HG03442 (cell line): ENCODE data around the gene ZNF652.
A peak's percentile ranks its signal among the peaks of the same experiment; 100 is the strongest.

ENCODE experiments used
- ATAC-seq: cut with Tn5 transposase; IDR thresholded peaks from one replicate; pipeline ENCODE4 v1.9.1; 2021; ENCODE audit warnings: mild to moderate bottlenecking, moderate library complexity; ENCODE audit not compliant: unreplicated experiment

ZNF652 gene

DNA sequence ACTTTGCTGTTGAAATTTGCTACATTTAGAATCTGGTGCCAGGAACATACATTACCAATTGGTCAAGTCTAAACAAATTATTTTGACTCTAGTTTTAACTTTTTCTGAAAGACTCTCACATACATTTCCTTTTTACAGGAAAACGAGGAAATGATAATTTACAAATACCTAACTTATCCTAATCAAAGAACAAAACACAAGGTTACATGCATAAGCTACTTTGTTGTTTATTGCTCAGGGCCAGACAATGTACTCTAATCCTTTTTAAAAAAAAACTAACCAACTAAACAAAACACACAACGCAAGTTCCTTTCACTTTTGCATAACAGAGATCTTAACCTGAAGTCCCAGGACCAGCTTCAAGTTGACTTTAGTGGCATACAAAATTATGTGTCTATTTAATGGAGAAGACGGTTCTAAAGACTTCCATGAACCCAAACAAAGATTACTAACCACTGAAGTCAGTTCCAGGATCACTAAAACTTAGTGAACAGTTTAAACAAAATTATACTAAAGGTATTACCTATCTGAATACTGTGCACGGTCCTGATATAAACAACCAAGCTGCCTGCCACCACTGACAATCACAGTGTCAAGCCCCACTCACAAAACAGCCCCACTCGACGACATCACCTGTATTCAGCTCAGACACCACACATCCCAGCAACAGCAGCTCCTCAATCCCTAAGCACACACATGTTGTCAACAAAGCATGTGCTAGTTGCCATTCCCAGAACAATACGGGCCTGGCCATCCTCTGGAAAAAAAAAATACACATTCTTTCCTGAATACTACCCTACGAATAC is 1.9 kb downstream of the ZNF652 start:
- ATAC-seq = no peak

DNA sequence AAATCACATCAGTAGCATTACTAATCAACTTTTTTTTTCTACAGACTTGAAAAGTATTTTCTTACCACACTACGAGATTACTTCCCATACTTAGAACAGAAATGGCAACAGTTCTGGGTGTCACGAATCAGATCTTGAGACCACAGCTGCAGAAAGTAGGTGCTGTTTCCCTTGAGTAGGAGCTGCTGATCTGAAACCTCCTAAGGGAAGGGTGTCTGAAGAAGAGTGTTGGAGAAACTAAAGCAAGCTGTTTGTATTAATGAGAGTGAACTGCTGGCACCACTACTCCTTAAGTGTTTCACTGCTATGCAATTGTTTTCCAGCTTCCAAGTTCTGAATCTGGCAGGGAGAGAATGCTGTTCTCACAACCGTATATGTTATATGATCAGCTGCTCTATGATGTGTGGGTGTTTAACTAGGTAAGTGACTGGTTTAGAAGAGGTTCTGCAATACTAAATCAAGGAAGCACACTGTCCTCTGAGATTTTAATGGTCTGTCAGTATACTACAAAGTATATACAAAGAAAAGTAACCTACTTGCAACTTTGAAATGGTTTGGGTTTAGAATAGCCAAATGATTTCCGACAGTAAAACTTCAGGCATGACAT is 3.3 kb downstream of the ZNF652 start:
- ATAC-seq = no peak

DNA sequence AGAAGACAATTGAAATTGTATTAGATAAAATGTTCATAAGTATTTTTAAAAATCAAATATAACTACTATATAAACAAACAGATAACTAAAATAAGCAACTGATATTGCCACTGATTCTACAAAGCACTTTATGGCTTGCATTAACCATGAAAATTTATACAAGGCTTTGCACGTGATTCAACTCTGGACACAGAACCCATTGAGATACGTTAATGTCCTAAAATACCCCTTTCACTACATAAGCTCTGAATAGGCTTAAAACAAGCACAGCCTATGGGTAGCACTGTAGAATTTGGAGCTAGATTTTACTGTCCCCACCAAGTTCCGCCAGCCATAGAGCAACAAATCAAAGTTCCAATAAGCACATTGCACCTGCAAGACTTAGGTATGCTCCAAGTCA is 4.5 kb downstream of the ZNF652 start:
- ATAC-seq = no peak

GRCh38 chr17:49356320-49356719 is 5.7 kb downstream of the ZNF652 start:
- no peak for ATAC-seq

DNA sequence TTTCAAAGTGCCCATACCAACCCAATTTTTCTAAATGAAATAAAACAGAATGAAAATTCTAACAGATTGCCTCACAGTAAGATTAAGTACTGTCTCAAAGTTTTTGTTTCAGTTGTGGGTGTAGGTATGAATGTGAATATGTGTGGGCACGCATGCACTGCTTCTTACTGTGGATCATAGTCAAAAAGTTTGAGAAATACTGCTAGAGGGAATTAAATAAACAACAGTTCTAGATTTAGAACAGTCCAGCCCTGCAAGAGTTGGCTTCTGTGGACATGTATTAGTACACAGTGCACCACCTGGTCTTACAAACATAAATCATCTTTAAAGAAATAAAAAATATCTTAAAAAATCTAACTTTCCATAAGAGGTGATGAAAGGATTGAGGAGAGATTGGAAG is 8.4 kb downstream of the ZNF652 start:
- no peak for ATAC-seq

DNA sequence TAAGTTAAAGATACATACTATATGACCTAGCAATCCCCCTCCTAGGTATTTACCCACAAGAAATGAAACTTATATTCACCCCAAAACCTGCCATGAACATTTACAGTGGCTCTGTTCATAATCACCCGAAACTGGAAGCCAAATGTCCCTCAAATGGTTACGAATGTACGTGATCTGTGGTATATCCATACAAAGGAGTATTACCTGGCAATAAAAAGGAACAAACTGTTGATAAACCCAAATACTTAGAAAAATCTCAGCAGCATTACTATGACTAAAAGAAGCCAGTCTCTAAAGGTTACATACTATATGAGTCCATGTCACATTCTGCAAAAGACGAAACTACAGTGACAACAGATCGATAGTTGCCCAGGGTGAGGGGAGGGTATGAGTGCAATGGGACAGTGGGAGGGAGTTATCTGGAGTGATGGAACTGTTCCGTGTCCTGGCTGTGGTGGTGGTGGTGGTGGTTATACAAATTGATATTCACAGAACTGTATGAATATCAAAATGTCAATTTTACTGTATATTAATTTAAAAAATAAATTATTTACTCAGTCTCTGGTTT is 9.4 kb downstream of the ZNF652 start:
- no peak for ATAC-seq

DNA sequence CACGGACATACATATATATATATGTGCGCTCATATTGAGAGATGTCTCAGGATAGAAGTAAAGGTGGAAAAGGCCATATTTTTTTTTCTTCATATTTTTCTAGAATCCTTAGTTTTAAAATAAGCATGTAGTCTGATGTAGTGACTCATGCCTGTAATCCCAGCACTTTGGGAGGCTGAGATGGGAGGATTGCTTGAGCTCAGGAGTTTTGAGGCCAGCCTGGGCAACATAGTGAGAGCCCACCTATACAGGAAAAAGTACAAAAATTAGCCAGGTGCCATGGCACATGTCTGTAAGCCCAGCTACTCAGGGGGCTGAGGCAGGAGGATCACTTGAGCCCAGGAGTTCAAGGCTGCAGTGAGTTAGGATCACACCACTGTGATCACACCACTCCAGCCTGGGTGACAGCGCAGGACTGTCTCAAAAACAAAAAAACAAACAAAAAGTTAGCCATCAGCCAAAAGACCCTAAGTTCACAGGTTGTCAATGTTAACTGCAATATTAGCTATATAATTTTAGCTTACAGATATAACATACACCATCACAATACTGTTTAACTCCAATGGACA is 10.4 kb downstream of the ZNF652 start:
- no peak for ATAC-seq

DNA sequence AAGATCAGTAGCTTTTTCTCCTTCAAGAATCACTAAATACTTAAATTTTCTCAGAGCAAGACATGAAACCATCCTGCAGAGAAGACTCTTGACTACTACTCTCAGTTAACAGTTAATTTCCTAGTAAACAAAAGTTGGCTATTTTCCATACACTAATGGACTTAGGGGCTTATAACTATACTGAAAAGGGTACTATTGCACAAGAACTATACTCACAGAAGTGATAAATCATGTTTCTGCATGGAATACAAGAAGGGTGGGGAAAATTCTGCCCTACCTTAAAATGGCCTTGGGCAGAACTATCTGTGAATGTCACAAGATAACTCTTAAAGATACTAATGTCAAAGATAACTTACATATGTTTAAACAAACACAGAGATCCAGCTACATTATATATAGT is 12.5 kb downstream of the ZNF652 start:
- no peak for ATAC-seq

- no peak for ATAC-seq
Measured at GRCh38 chr17:49344914-49345313, 17.1 kb downstream of the ZNF652 start.

GRCh38 chr17:49343273-49343672 is 18.8 kb downstream of the ZNF652 start:
- ATAC-seq = no peak

GRCh38 chr17:49342575-49342936 is 19.5 kb downstream of the ZNF652 start:
- ATAC-seq = peak; percentile 8

- no peak for ATAC-seq
Measured at GRCh38 chr17:49341356-49341755, 20.7 kb downstream of the ZNF652 start.

DNA sequence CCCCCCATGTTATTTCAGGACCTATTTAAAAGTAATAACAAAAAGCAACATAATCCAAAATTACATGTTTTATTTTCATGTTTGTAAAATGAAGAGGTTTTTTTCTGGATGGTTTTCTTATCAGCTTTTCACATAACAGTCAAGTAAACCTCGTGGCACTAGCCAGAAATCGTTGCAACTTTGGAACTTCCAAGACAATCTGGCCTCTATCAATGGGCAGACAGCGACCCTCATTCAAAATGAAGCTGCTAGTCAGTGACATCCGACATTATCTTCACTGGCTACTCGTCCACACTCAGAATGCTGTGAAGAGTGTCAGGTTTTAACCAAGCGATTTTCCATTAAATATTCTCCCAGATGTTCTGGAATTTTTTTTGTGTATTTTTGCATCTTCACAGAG is 22.7 kb downstream of the ZNF652 start:
- no peak for ATAC-seq

DNA sequence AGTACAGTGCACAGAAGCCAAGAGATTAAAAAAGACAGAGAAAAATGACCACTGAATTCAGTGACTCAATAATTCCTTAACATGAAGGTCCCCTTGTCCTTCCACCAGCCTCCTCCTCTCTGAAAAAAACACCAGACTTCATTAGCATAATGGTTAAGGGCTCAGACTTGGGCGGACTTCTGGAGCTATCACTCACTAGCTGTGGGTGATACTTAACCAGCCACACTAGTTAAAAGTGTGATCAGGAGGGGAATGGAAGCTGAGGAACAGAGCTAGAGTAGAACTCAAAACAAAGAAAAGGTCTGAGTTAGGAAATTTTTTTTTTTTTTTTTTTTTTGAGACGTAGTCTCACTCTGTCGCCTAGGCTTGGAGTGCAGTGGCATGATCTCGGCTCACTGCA is 23.2 kb downstream of the ZNF652 start:
- no peak for ATAC-seq

- ATAC-seq = no peak
Measured at GRCh38 chr17:49337884-49338283, 24.2 kb downstream of the ZNF652 start.

- ATAC-seq = no peak
Measured at GRCh38 chr17:49334744-49335512, 27.1 kb downstream of the ZNF652 start.

- no peak for ATAC-seq
Measured at GRCh38 chr17:49333804-49334203, 28.2 kb downstream of the ZNF652 start.

GRCh38 chr17:49327835-49328784 is 33.9 kb downstream of the ZNF652 start:
- no peak for ATAC-seq

DNA sequence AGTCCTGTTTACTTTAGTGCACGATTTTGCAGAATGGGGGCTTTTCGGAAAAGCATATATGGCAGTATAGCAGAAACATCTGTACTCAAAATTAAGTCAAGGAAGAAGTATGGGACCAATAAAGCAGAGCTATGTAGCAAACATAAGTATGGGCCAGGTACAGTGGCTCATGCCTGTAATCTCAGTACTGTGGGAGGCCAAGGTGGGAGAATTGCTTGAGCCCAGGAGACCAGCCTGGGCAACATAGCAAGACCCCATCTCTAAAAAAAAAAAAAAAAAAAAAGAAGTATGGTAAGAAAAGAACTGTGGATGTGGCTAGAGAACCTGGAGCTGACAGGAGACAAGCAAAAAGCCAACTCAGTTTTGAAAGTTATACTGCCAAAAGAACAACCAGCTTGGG is 36.1 kb downstream of the ZNF652 start:
- no peak for ATAC-seq

GRCh38 chr17:49318435-49318965 is 43.5 kb downstream of the ZNF652 start:
- ATAC-seq = no peak
